ENCODE data around the gene MUC22. TPM values are rescaled to one million over a fixed set of nuclear protein-coding genes. Genes with fewer than 3 reads are reported as not detected.

The MUC22 gene
- total RNA-seq, 1 experiment from 2014 or later: not detected

DNA sequence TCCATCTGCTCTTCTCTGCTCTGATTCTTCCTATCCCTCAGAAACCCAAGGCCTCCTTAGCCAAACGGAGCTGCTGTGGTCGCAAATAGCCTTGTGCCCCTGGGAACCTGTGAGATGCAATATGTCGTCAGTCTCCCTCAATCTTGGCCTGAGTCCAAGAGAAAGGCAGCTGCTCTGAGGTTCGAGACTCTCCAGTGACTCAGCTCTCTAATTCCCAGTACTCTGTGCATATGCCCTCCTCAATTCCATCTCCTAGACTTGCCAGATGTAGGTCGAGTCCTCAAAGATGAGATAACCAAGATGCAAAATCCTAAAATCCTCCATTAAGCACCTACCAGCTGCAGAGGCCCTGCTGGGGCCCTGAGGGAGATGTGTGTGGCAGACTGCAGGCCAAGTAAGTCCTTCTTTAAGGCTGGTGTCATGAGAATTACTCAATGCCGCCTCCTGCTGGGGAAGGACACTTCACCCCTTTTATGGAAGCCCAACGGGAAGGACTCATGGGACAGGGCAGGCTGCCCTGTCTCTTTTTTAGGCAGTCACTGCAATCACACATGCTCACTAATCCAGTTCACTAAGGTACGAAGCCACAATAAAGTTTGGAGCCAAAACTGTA is 73.6 kb downstream of the MUC22 start:
- Histone ChIP-seq H3K4me3 (no peak overlapping the region), H3K36me3 (no peaks in the 10 kb centered on the region), H3K27me3 (no peaks in the 10 kb centered on the region), H3K9me3 (no peaks in the 10 kb centered on the region)
- DNase-seq: peak; percentile 23

Other genes with a start within 250 kb of the MUC22 start
- gene DDR1, start 126.0 kb upstream of the MUC22 start, total RNA-seq (2014; rRNA removed; shearing (Covaris generic); ENCODE audit: low replicate concordance): 16.7 and 52.0 TPM in 2 replicates
- gene GTF2H4, start 102.3 kb upstream of the MUC22 start, total RNA-seq (2014; rRNA removed; shearing (Covaris generic); ENCODE audit: low replicate concordance): 18.8 and 26.4 TPM in 2 replicates
- gene VARS2, start 96.2 kb upstream of the MUC22 start, total RNA-seq (2014; rRNA removed; shearing (Covaris generic); ENCODE audit: low replicate concordance): 10.7 and 23.6 TPM in 2 replicates
- gene SFTA2, start 78.3 kb upstream of the MUC22 start, total RNA-seq (2014; rRNA removed; shearing (Covaris generic); ENCODE audit: low replicate concordance): not detected in 2 replicates
- gene MUCL3, start 69.5 kb upstream of the MUC22 start, total RNA-seq (2014; rRNA removed; shearing (Covaris generic); ENCODE audit: low replicate concordance): not detected in 2 replicates
- not detected in 2 replicates for gene MUC21, start 26.8 kb upstream of the MUC22 start, total RNA-seq (2014; rRNA removed; shearing (Covaris generic); ENCODE audit: low replicate concordance)
- 0.91 TPM in 1 of 2 replicates, not detected in the other for gene C6orf15, start 102.1 kb downstream of the MUC22 start, total RNA-seq (2014; rRNA removed; shearing (Covaris generic); ENCODE audit: low replicate concordance)
- not detected in 2 replicates for gene PSORS1C1, start 104.3 kb downstream of the MUC22 start, total RNA-seq (2014; rRNA removed; shearing (Covaris generic); ENCODE audit: low replicate concordance)
- gene CDSN, start 110.0 kb downstream of the MUC22 start, total RNA-seq (2014; rRNA removed; shearing (Covaris generic); ENCODE audit: low replicate concordance): not detected in 2 replicates
- not detected in 2 replicates for gene PSORS1C2, start 128.6 kb downstream of the MUC22 start, total RNA-seq (2014; rRNA removed; shearing (Covaris generic); ENCODE audit: low replicate concordance)
- gene CCHCR1, start 147.3 kb downstream of the MUC22 start, total RNA-seq (2014; rRNA removed; shearing (Covaris generic); ENCODE audit: low replicate concordance): 9.6 and 21.7 TPM in 2 replicates
- 17.3 and 25.0 TPM in 2 replicates for gene TCF19, start 148.1 kb downstream of the MUC22 start, total RNA-seq (2014; rRNA removed; shearing (Covaris generic); ENCODE audit: low replicate concordance)
- gene POU5F1, start 160.2 kb downstream of the MUC22 start, total RNA-seq (2014; rRNA removed; shearing (Covaris generic); ENCODE audit: low replicate concordance): 1.3 and 4.3 TPM in 2 replicates